KMS-11 (cell line): ENCODE measurements around the gene PHLDB1.

Experiments
- H2AFZ ChIP-seq: fragments of 200-600 bp; sonication (generic); 2 replicates; pipeline ENCODE4 v1.6.1; 2016; ENCODE audit warnings: antibody characterized with exemption, mixed run types, low read depth
- H3K27ac ChIP-seq: fragments of 200-600 bp; sonication (generic); 2 replicates; pipeline ENCODE4 v1.6.1; 2016; ENCODE audit warnings: mild to moderate bottlenecking, mixed run types
- H3K27me3 ChIP-seq: fragments of 200-600 bp; sonication (generic); 2 replicates; pipeline ENCODE4 v1.6.1; 2017; ENCODE audit warnings: mild to moderate bottlenecking, low read depth, mixed run types, moderate library complexity; ENCODE audit not compliant: insufficient read depth
- H3K36me3 ChIP-seq: fragments of 200-600 bp; sonication (generic); 2 replicates; pipeline ENCODE4 v1.6.1; 2017; ENCODE audit warnings: mild to moderate bottlenecking, mixed run types; ENCODE audit not compliant: insufficient read depth
- H3K4me1 ChIP-seq: fragments of 200-600 bp; sonication (generic); 2 replicates; pipeline ENCODE4 v1.6.1; 2016; ENCODE audit warnings: mild to moderate bottlenecking, low read depth, mixed run types; ENCODE audit not compliant: poor library complexity, severe bottlenecking
- H3K4me2 ChIP-seq: fragments of 200-600 bp; sonication (generic); 2 replicates; pipeline ENCODE4 v1.7.0; 2016; ENCODE audit warnings: mild to moderate bottlenecking, mixed run types
- H3K4me3 ChIP-seq: fragments of 200-600 bp; sonication (generic); IDR thresholded peaks from 2 replicates; pipeline ENCODE4 v1.6.1; 2017; ENCODE audit warnings: low read depth, low read length, mixed read lengths; ENCODE audit not compliant: insufficient read depth
- H3K79me2 ChIP-seq: fragments of 200-600 bp; sonication (generic); 2 replicates; pipeline ENCODE4 v1.6.1; 2016; ENCODE audit warnings: low read depth, mixed run types; ENCODE audit not compliant: insufficient read depth
- H3K9ac ChIP-seq: fragments of 200-600 bp; sonication (generic); 2 replicates; pipeline ENCODE4 v1.6.1; 2016; ENCODE audit warnings: mild to moderate bottlenecking, mixed run types
- H4K20me1 ChIP-seq: fragments of 200-600 bp; sonication (generic); 2 replicates; pipeline ENCODE4 v1.6.1; 2016; ENCODE audit warnings: mild to moderate bottlenecking, mixed run types; ENCODE audit not compliant: insufficient read depth
- TF ChIP-seq, protein P1 (sequence below): fragments of 200-600 bp; sonication (generic); conservative IDR thresholded peaks from 2 replicates; pipeline ENCODE4 v1.6.1; 2017; ENCODE audit warnings: low read depth, mild to moderate bottlenecking, antibody characterized with exemption, low read length, moderate library complexity, mixed read lengths

The PHLDB1 gene

DNA sequence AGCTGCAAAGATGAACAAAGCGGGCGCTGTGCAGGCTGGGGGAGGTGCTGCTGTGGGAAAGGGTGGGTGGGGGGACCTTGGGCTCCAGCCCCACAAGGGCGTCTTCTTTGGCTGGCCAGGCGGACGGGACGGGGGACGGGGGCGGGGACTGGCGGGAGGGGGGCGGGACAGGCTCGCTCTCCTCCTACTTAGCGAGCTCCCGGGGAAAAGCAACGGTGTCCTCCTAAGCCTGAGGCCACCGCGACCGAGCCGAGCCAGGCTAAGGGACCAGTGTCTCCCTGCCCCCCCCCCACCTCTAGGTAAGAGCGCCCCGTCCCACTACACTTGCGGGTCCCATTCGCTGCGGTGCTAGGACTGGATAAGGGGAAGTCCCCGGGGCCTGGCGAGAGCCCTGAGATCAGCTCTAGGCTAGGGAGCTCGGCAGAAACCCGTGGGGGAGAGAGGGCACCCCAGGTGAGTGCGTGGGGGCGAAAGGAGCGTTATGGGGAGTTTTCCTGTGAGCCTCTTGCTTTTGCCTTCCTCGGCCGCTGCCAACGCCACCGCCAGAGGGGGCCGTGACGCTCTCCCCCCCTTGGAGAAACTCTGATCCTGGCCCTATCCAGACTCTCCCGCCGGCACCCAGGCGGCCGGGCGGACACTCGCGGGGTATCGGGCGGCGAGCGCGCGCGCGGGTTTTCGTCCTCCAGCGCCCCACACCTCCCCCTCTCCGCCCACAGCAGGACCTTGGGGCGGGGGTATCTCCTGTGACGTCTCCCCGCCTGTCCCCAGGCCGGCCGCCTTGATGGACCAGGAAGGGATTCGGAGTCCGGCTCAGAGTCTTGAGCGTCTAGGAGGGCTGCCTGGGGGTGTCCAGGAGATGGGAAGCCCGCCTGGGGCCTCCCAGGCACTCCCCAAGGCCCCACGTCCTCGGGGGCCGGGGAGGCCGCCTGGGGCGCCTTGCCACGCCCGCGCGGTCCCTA, at the start of gene PHLDB1:
TSS of gene PHLDB1 (plus strand) at position 215 of the 959 bp plus-strand sequence. CDS start 6,222 bp downstream, outside the sequence.
- H3K9ac ChIP-seq = no peak within 1 kb of the TSS
- H3K79me2 ChIP-seq = no peaks in the 10 kb centered on the region
- H3K27ac ChIP-seq = no peak within 1 kb of the TSS
- no peaks in the 10 kb centered on the region for H3K36me3 ChIP-seq
- H2AFZ ChIP-seq = peak within 1 kb of the TSS; percentile 81
- H3K4me3 ChIP-seq = no peak within 1 kb of the TSS
- peaks cover 4% of the 10 kb centered on the region; the same call in 1 of the 2 replicates for H3K27me3 ChIP-seq
- no peaks in the 10 kb centered on the region for H4K20me1 ChIP-seq
- peak within 1 kb of the TSS; percentile 71 for H3K4me2 ChIP-seq
- TF ChIP-seq, protein P1, sequence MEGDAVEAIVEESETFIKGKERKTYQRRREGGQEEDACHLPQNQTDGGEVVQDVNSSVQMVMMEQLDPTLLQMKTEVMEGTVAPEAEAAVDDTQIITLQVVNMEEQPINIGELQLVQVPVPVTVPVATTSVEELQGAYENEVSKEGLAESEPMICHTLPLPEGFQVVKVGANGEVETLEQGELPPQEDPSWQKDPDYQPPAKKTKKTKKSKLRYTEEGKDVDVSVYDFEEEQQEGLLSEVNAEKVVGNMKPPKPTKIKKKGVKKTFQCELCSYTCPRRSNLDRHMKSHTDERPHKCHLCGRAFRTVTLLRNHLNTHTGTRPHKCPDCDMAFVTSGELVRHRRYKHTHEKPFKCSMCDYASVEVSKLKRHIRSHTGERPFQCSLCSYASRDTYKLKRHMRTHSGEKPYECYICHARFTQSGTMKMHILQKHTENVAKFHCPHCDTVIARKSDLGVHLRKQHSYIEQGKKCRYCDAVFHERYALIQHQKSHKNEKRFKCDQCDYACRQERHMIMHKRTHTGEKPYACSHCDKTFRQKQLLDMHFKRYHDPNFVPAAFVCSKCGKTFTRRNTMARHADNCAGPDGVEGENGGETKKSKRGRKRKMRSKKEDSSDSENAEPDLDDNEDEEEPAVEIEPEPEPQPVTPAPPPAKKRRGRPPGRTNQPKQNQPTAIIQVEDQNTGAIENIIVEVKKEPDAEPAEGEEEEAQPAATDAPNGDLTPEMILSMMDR = 0 out of 2 replicates have a peak, but pooled peaks have one; percentile 27
- no peaks in the 10 kb centered on the region for H3K4me1 ChIP-seq

DNA sequence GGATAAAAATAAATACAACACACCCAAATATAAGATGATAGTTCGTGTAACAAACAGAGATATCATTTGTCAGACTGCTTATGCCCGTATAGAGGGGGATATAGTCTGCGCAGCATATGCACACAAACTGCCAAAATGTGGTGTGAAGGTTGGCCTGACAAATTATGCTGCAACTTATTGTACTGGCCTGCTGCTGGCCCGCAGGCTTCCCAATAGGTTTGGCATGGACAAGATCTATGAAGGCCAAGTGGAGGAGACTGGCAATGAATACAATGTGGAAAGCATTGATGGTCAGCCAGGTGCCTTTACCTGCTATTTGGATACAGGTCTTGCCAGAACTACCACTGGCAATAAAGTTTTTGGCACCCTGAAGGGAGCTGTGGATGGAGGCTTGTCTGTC, 46.6 kb upstream of the PHLDB1 start:
- Histone ChIP-seq H3K4me1 (no peaks in the 10 kb centered on the region), H3K4me2 (no peak overlapping the region), H3K27me3 (no peaks in the 10 kb centered on the region), H3K9ac (no peak overlapping the region), H4K20me1 (no peaks in the 10 kb centered on the region), H3K27ac (no peak overlapping the region), H3K4me3 (no peak overlapping the region), H2AFZ (no peak overlapping the region), H3K79me2 (no peaks in the 10 kb centered on the region), H3K36me3 (no peaks in the 10 kb centered on the region)
- TF ChIP-seq, protein P1 = no peak

DNA sequence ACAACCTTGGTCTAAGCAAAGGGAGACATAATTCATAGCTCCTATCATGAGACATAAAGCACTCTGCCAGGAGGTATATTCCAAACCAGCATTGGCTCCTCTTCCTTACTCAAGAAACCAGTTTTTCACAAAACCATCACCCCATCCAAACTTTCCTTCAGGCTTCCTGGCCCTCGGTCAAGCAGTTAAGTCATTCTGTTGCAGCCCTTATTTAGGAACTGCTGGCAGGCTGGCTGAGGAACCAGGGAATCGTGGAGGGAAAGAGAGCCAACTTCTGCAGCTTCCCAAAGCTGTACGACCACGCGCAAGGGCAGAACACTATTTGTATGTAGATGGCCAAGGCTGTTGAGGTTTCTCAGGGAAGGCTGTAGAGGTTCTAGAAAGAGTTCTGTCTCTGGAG, 42.4 kb upstream of the PHLDB1 start:
- H3K4me1 ChIP-seq = no peaks in the 10 kb centered on the region
- no peaks in the 10 kb centered on the region for H4K20me1 ChIP-seq
- H3K79me2 ChIP-seq = no peaks in the 10 kb centered on the region
- no peak overlapping the region for H3K4me3 ChIP-seq
- no peak overlapping the region for H3K4me2 ChIP-seq
- H2AFZ ChIP-seq = no peak overlapping the region
- TF ChIP-seq, protein P1 = no peak
- no peak overlapping the region for H3K9ac ChIP-seq
- H3K36me3 ChIP-seq = no peaks in the 10 kb centered on the region
- H3K27me3 ChIP-seq = no peaks in the 10 kb centered on the region
- H3K27ac ChIP-seq = no peak overlapping the region

DNA sequence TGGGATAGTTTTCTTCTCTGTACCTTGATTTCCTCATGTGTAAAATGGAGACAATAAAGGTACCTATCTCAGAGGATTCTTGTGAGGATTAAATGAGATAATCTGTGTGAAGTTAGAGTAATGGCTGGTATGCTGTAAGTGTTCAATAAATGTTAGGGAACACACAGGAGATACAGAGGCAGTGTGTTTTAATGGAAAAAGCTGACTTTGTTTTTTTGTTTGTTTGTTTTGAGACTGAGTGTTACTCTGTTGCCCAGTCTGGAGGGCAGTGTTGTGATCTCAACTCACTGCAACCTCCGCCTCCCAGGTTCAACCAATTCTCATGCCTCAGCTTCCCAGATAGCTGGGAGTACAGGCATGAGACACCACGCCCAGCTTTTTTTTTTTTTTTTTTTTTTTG, 37.7 kb upstream of the PHLDB1 start:
- peaks cover 24% of the 10 kb centered on the region for H3K79me2 ChIP-seq
- 0 out of 2 replicates have a peak, but pooled peaks cover 6% of the 10 kb centered on the region for H4K20me1 ChIP-seq
- no peak overlapping the region for H2AFZ ChIP-seq
- no peaks in the 10 kb centered on the region for H3K27me3 ChIP-seq
- H3K27ac ChIP-seq = no peak overlapping the region
- H3K9ac ChIP-seq = no peak overlapping the region
- TF ChIP-seq, protein P1 = no peak
- H3K4me2 ChIP-seq = no peak overlapping the region
- H3K36me3 ChIP-seq = no peaks in the 10 kb centered on the region
- peaks cover 19% of the 10 kb centered on the region for H3K4me1 ChIP-seq
- H3K4me3 ChIP-seq = no peak overlapping the region
